Nephron progenitor cell (in vitro differentiated cells): Measurements from ENCODE around the gene TRIM17.

ENCODE experiments used
- DNase-seq: peaks from one replicate; pipeline ENCODE4 v3.0.0; 2021
- H3K27ac Mint-ChIP-seq: 2 replicates; pipeline ENCODE4 v1.8.0; 2021; ENCODE audit warnings: mild to moderate bottlenecking, moderate library complexity, mixed read lengths
- H3K27me3 Mint-ChIP-seq: 2 replicates; pipeline ENCODE4 v1.8.0; 2021; ENCODE audit warnings: mild to moderate bottlenecking, low read depth, mixed read lengths; ENCODE audit not compliant: poor library complexity
- H3K36me3 Mint-ChIP-seq: 2 replicates; pipeline ENCODE4 v1.8.0; 2021; ENCODE audit warnings: low read depth, mixed read lengths
- H3K4me1 Mint-ChIP-seq: 2 replicates; pipeline ENCODE4 v1.8.0; 2021; ENCODE audit warnings: mixed read lengths
- H3K4me3 Mint-ChIP-seq: 2 replicates; pipeline ENCODE4 v1.8.0; 2021; ENCODE audit warnings: mild to moderate bottlenecking, moderate library complexity, mixed read lengths
- H3K9me3 Mint-ChIP-seq: 2 replicates; pipeline ENCODE4 v1.8.0; 2021; ENCODE audit warnings: mild to moderate bottlenecking, moderate library complexity, mixed read lengths
- CTCF ChIP-seq: fragments of 200-600 bp; sonication (generic); IDR thresholded peaks from 2 replicates; pipeline ENCODE4 v1.5.0; 2021; ENCODE audit warnings: antibody characterized with exemption

Gene TRIM17

GRCh38 chr1:228407106-228408040, 9.3 kb downstream of the TRIM17 start:
- peaks cover 2% of the 10 kb centered on the region for H3K27me3 Mint-ChIP-seq
- TF ChIP-seq CTCF: no peak
- peak overlapping the region; percentile 77 for H3K4me3 Mint-ChIP-seq
- peaks cover 65% of the 10 kb centered on the region for H3K4me1 Mint-ChIP-seq
- H3K36me3 Mint-ChIP-seq: no peaks in the 10 kb centered on the region
- H3K27ac Mint-ChIP-seq: no peak overlapping the region
- H3K9me3 Mint-ChIP-seq: no peaks in the 10 kb centered on the region
- no peak for DNase-seq

DNA sequence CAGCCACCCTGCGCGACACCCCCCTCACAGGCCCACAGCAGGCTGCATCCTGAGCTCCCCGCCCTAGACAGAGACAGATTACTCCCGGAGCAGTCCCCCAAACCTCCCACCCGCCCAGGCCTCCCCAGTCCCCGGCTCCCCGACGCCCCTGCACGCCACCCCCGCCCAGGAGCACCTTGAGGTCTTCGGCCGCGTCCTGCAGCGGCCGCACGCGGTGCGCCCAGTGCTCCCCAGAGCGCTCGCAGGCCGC, 10.8 kb downstream of the TRIM17 start:
- Mint-ChIP-seq H3K27me3 (peaks cover 2% of the 10 kb centered on the region), H3K4me1 (peaks cover 57% of the 10 kb centered on the region), H3K9me3 (no peaks in the 10 kb centered on the region), H3K4me3 (peak overlapping the region; percentile 96), H3K27ac (peak overlapping the region; percentile 95), H3K36me3 (no peaks in the 10 kb centered on the region)
- no peak for DNase-seq
- no peak for TF ChIP-seq CTCF

GRCh38 chr1:228405200-228405978, 11.3 kb downstream of the TRIM17 start:
- no peaks in the 10 kb centered on the region for H3K9me3 Mint-ChIP-seq
- peak overlapping the region; percentile 95 for H3K27ac Mint-ChIP-seq
- no peaks in the 10 kb centered on the region for H3K36me3 Mint-ChIP-seq
- no peak for DNase-seq
- peak overlapping the region; percentile 96 for H3K4me3 Mint-ChIP-seq
- H3K4me1 Mint-ChIP-seq: peaks cover 56% of the 10 kb centered on the region
- peaks cover 2% of the 10 kb centered on the region for H3K27me3 Mint-ChIP-seq
- no peak for TF ChIP-seq CTCF

DNA sequence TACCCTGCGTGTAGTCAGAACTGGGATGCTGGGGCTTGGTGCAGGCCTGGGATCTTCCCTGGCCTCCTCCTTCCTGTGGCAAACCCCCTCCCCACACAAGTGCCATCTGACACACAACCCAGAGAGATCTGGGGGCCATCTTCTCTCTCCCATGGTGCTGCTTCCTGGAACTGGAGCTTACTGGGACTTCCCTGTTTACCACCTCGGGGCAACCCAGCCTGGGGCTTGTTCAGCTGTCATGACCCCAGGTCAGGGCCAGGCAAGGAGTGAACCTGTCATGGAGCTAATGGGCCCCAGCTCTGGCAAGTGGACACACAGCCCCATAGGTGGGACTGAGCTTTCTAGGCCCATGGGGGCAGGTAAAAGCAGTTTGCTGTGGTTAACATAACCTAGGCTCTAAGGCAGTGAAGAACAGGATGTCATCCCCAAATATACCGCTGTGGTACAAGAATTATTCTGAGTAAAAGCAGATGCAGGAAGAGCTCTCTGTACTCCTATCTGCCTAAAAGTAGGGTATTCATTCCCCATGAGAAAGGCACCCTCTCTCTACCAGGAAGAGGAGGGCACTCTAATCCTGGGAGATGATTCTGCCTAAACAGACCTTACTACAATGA, 12.4 kb downstream of the TRIM17 start:
- H3K27ac Mint-ChIP-seq: no peak overlapping the region

GRCh38 chr1:228403231-228403631, 13.4 kb downstream of the TRIM17 start:
- Mint-ChIP-seq H3K9me3 (no peaks in the 10 kb centered on the region), H3K4me3 (no peak overlapping the region), H3K27ac (no peak overlapping the region), H3K36me3 (peaks cover 4% of the 10 kb centered on the region), H3K4me1 (peaks cover 40% of the 10 kb centered on the region), H3K27me3 (peaks cover 2% of the 10 kb centered on the region)
- DNase-seq: no peak
- no peak for TF ChIP-seq CTCF

More for the DNA sequence above, 12.4 kb downstream of the TRIM17 start:
- peaks cover 4% of the 10 kb centered on the region for H3K36me3 Mint-ChIP-seq
- H3K27me3 Mint-ChIP-seq: peaks cover 2% of the 10 kb centered on the region
- peak overlapping the region; percentile 96 for H3K4me3 Mint-ChIP-seq
- peaks cover 44% of the 10 kb centered on the region for H3K4me1 Mint-ChIP-seq
- no peak for DNase-seq
- no peaks in the 10 kb centered on the region for H3K9me3 Mint-ChIP-seq
- no peak for TF ChIP-seq CTCF
